HEK293 (cell line): ENCODE results near the gene FGFR4.

Experiments
- CTCF ChIA-PET: fragments of 350-600 bp; formaldehyde crosslinking; extraction: SDS; loops from one replicate; lab custom pipeline; 2021; ENCODE audit warnings: antibody characterized with exemption; lab: Yijun Ruan, JAX
- POLR2A ChIA-PET: fragments of 300-600 bp; formaldehyde crosslinking; extraction: SDS; loops from one replicate; lab custom pipeline; 2020; ENCODE audit warnings: antibody characterized with exemption, inconsistent platforms; lab: Yijun Ruan, JAX
- H3K27ac ChIP-seq: fragments of 200-500 bp; sonication (Bioruptor generic); 2 replicates; pipeline ENCODE4 v1.5.1; 2014; ENCODE audit warnings: low read depth, low read length, control low read depth, inconsistent platforms; ENCODE audit errors: extremely low read depth
- H3K36me3 ChIP-seq, 2 experiments: fragments of 200-500 bp in 1 of 2; sonication (Bioruptor generic) in 1 of 2; 1 replicate in 1 of 2; 2 replicates in 1 of 2; pipeline ENCODE4 v1.5.1; 2014 to 2017; ENCODE audit warnings: inconsistent platforms in 2 of 2, low read length in 2 of 2; ENCODE audit not compliant: control insufficient read depth in 2 of 2, insufficient read depth in 1 of 2
- H3K4me1 ChIP-seq: fragments of 200-500 bp; sonication (Bioruptor generic); 2 replicates; pipeline ENCODE4 v1.5.1; 2014; ENCODE audit warnings: mild to moderate bottlenecking, low read length, inconsistent platforms; ENCODE audit not compliant: control insufficient read depth, insufficient read depth
- H3K4me3 ChIP-seq: 2 replicates; pipeline ENCODE4 v1.5.1; 2011; ENCODE audit warnings: low read depth, mild to moderate bottlenecking, control low read depth, low read length, moderate library complexity
- H3K9me3 ChIP-seq: fragments of 200-500 bp; sonication (Bioruptor generic); 2 replicates; pipeline ENCODE4 v1.5.1; 2014; ENCODE audit warnings: low read depth, low read length, inconsistent platforms; ENCODE audit not compliant: control insufficient read depth, insufficient read depth
- KLF10 ChIP-seq: fragments of 450-650 bp; IDR thresholded peaks from 2 replicates; pipeline ENCODE4 v1.5.1; 2018; ENCODE audit warnings: missing biosample characterization, mild to moderate bottlenecking, missing genetic modification characterization
- ZNF121 ChIP-seq: fragments of 450-650 bp; formaldehyde crosslinking; IDR thresholded peaks from 2 replicates; pipeline ENCODE4 v1.5.1; 2016; ENCODE audit warnings: missing biosample characterization, missing genetic modification characterization
- ZNF132 ChIP-seq: fragments of 450-650 bp; formaldehyde crosslinking; IDR thresholded peaks from 2 replicates; pipeline ENCODE4 v1.5.1; 2017; ENCODE audit warnings: missing biosample characterization, missing genetic modification characterization, borderline replicate concordance
- ZNF23 ChIP-seq: fragments of 450-650 bp; formaldehyde crosslinking; IDR thresholded peaks from 2 replicates; pipeline ENCODE4 v1.5.1; 2016; ENCODE audit warnings: missing biosample characterization, missing genetic modification characterization, borderline replicate concordance
- ZNF239 ChIP-seq: fragments of 450-650 bp; formaldehyde crosslinking; IDR thresholded peaks from 2 replicates; pipeline ENCODE4 v1.5.1; 2016; ENCODE audit warnings: missing biosample characterization, missing genetic modification characterization
- ZNF274 ChIP-seq, 2 experiments: fragments of 200-500 bp in 1 of 2; fragments of 450-650 bp in 1 of 2; sonication (Bioruptor generic) in 1 of 2; formaldehyde crosslinking in 1 of 2; IDR thresholded peaks; 2 replicates each; pipeline versions ENCODE4 v1.5.1 to v1.6.1; 2014 to 2016; ENCODE audit warnings: borderline replicate concordance in 1 of 2, inconsistent platforms in 1 of 2, low read length in 1 of 2, missing biosample characterization in 1 of 2, missing genetic modification characterization in 1 of 2
- ZNF350 ChIP-seq: fragments of 450-650 bp; formaldehyde crosslinking; IDR thresholded peaks from 2 replicates; pipeline ENCODE4 v1.5.0; 2017; ENCODE audit warnings: missing biosample characterization, mild to moderate bottlenecking, missing genetic modification characterization
- ZNF626 ChIP-seq: fragments of 450-650 bp; sonication (Bioruptor Pico); formaldehyde crosslinking; IDR thresholded peaks from 2 replicates; pipeline ENCODE4 v1.5.1; 2018; ENCODE audit warnings: missing biosample characterization, missing genetic modification characterization, inconsistent platforms
- ZNF654 ChIP-seq: fragments of 450-650 bp; formaldehyde crosslinking; IDR thresholded peaks from 2 replicates; pipeline ENCODE4 v1.5.1; 2016; ENCODE audit warnings: low read depth, missing biosample characterization, missing genetic modification characterization
- ZNF792 ChIP-seq: fragments of 450-650 bp; formaldehyde crosslinking; IDR thresholded peaks from 2 replicates; pipeline ENCODE4 v1.5.1; 2016; ENCODE audit warnings: missing biosample characterization, missing genetic modification characterization
- ZNF843 ChIP-seq: fragments of 450-650 bp; formaldehyde crosslinking; IDR thresholded peaks from 2 replicates; pipeline ENCODE4 v1.5.1; 2016; ENCODE audit warnings: missing biosample characterization, missing genetic modification characterization
- TF ChIP-seq, protein P1 (sequence below): fragments of 450-650 bp; formaldehyde crosslinking; IDR thresholded peaks from 2 replicates; pipeline ENCODE4 v1.5.1; 2016; ENCODE audit warnings: missing biosample characterization, missing genetic modification characterization
- TF ChIP-seq, protein P2 (sequence below): fragments of 450-650 bp; formaldehyde crosslinking; IDR thresholded peaks from 2 replicates; pipeline ENCODE4 v1.5.1; 2017; ENCODE audit warnings: missing biosample characterization, missing genetic modification characterization
- TF ChIP-seq, protein P3 (sequence below): fragments of 450-650 bp; formaldehyde crosslinking; IDR thresholded peaks from 2 replicates; pipeline ENCODE4 v1.5.1; 2016; ENCODE audit warnings: missing biosample characterization, missing genetic modification characterization
- TF ChIP-seq, protein P4 (sequence below): fragments of 450-650 bp; formaldehyde crosslinking; conservative IDR thresholded peaks from 2 replicates; pipeline ENCODE4 v1.5.1; 2016; ENCODE audit warnings: low read depth, missing biosample characterization, missing genetic modification characterization
- TF ChIP-seq, protein P5 (sequence below): fragments of 450-650 bp; formaldehyde crosslinking; IDR thresholded peaks from 2 replicates; pipeline ENCODE4 v1.5.1; 2016; ENCODE audit warnings: missing biosample characterization, missing genetic modification characterization

Gene FGFR4

DNA sequence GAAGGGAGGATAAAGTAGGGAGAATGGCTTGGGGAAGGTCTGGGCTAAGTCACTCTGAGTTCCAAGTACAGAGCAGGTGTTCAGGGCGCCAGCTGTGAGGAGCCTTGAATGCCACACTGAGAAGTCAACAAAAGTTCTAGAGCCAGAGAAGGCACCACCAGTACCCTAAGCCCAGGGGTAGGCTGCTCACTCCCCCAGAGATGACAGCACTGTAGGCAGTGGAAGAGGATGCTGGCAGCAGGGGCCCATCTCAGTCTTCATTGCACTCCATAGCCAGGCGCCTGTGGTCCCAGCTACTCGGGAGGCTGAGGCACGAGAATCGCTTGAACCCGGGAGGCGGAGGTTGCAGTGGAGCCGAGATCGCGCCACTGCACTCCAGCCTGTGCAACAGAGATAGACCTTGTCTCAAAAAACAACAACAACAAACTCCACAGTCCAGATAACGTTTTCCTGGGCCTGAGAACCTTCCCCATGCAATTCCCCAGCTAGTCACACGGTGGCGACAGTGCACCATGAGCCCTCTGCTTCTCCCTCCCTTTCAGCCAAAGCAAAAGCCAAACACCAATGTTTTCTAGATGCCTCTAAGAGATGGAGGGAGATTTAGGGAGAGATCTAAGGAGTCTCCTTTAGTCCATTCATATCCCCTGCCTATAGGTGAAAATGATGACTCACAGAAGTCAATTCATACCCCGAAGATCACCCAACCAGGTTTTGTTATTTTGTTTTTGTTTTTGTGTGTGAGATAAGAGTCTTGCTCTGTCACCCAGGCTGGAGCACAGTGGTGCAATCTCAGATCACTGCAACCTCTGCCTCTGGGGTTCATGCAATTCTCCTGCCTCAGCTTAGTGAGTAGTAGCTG, 27.1 kb downstream of the FGFR4 start (continued):
- TF ChIP-seq ZNF626 (tag by site-specific recombination), result no peak
- no peak for TF ChIP-seq ZNF239 (tag by site-specific recombination)
- TF ChIP-seq ZNF843, result no peak
- TF ChIP-seq, protein P1, sequence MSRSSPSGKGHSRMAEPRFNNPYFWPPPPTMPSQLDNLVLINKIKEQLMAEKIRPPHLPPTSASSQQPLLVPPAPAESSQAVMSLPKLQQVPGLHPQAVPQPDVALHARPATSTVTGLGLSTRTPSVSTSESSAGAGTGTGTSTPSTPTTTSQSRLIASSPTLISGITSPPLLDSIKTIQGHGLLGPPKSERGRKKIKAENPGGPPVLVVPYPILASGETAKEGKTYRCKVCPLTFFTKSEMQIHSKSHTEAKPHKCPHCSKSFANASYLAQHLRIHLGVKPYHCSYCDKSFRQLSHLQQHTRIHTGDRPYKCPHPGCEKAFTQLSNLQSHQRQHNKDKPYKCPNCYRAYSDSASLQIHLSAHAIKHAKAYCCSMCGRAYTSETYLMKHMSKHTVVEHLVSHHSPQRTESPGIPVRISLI (tag by site-specific recombination), result no peak
- peak; percentile 99 for TF ChIP-seq ZNF654 (tag by site-specific recombination)
- TF ChIP-seq KLF10, result no peak
- TF ChIP-seq, protein P2, sequence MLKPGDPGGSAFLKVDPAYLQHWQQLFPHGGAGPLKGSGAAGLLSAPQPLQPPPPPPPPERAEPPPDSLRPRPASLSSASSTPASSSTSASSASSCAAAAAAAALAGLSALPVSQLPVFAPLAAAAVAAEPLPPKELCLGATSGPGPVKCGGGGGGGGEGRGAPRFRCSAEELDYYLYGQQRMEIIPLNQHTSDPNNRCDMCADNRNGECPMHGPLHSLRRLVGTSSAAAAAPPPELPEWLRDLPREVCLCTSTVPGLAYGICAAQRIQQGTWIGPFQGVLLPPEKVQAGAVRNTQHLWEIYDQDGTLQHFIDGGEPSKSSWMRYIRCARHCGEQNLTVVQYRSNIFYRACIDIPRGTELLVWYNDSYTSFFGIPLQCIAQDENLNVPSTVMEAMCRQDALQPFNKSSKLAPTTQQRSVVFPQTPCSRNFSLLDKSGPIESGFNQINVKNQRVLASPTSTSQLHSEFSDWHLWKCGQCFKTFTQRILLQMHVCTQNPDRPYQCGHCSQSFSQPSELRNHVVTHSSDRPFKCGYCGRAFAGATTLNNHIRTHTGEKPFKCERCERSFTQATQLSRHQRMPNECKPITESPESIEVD (tag by site-specific recombination), result no peak
- TF ChIP-seq, protein P3, sequence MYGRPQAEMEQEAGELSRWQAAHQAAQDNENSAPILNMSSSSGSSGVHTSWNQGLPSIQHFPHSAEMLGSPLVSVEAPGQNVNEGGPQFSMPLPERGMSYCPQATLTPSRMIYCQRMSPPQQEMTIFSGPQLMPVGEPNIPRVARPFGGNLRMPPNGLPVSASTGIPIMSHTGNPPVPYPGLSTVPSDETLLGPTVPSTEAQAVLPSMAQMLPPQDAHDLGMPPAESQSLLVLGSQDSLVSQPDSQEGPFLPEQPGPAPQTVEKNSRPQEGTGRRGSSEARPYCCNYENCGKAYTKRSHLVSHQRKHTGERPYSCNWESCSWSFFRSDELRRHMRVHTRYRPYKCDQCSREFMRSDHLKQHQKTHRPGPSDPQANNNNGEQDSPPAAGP (tag by site-specific recombination), result 0 out of 2 replicates have a peak, but pooled peaks have one; percentile 63
- TF ChIP-seq ZNF23 (tag by site-specific recombination), result no peak
- TF ChIP-seq ZNF274 (IDR thresholded peaks at IDR 0.05; ENCODE audit: low read length), result no peak
- no peak for TF ChIP-seq ZNF274 (tag by site-specific recombination; IDR thresholded peaks at IDR 0.05; ENCODE audit: borderline replicate concordance)

DNA sequence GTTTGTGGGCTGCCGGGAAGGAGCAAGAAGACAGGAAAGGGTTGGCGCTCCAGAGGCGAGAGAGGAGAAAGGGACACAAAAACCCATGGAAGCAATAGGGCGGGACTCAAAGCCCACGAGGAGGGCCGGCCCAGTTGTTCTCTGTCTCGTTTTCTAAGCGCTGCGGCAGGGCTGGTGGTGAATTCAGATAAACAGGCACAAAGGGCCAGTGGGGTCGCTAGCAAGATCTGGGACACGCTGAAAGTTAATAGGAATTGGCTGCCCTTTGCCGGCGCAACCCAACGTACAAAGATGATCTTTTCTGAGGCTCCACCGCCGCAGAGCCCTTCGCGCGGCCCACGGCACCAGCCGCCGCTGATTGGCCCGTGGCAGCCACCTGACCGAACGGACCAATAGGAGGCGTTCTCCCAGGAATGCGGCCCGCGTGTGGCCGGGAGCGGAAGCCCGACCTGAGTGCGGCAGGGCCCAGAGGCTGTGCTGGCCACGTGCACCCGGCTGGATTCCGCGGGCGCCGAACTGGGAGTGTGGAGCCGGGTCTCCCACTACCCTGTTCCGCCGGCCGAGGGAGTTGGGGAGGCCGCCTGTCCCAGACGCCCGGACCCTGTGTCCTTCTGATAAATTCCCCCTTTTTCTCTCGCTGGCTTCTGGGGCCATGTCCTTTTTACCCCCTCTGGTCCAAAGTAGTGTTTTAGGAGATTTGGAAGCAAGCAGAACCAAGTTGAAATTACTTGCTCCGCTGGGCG, 30.1 kb downstream of the FGFR4 start:
- ChIA-PET POLR2A (no interaction called here), CTCF (no interaction called here)
- Histone ChIP-seq H3K4me3 (no peak overlapping the region), H3K9me3 (no peaks in the 10 kb centered on the region), H3K36me3 (no peaks in the 10 kb centered on the region), H3K27ac (no peak overlapping the region), H3K4me1 (no peaks in the 10 kb centered on the region)
- TF ChIP-seq ZNF350 (tag by site-specific recombination), result no peak
- TF ChIP-seq, protein P4, sequence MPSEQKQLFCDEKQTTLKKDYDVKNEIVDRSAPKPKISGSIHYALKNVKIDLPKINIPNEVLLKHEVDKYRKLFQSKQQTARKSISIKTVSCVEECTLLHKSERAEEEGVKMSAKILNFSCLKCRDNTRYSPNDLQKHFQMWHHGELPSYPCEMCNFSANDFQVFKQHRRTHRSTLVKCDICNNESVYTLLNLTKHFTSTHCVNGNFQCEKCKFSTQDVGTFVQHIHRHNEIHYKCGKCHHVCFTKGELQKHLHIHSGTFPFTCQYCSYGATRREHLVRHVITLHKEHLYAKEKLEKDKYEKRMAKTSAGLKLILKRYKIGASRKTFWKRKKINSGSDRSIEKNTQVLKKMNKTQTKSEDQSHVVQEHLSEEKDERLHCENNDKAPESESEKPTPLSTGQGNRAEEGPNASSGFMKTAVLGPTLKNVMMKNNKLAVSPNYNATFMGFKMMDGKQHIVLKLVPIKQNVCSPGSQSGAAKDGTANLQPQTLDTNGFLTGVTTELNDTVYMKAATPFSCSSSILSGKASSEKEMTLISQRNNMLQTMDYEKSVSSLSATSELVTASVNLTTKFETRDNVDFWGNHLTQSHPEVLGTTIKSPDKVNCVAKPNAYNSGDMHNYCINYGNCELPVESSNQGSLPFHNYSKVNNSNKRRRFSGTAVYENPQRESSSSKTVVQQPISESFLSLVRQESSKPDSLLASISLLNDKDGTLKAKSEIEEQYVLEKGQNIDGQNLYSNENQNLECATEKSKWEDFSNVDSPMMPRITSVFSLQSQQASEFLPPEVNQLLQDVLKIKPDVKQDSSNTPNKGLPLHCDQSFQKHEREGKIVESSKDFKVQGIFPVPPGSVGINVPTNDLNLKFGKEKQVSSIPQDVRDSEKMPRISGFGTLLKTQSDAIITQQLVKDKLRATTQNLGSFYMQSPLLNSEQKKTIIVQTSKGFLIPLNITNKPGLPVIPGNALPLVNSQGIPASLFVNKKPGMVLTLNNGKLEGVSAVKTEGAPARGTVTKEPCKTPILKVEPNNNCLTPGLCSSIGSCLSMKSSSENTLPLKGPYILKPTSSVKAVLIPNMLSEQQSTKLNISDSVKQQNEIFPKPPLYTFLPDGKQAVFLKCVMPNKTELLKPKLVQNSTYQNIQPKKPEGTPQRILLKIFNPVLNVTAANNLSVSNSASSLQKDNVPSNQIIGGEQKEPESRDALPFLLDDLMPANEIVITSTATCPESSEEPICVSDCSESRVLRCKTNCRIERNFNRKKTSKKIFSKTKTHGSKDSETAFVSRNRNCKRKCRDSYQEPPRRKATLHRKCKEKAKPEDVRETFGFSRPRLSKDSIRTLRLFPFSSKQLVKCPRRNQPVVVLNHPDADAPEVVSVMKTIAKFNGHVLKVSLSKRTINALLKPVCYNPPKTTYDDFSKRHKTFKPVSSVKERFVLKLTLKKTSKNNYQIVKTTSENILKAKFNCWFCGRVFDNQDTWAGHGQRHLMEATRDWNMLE (tag by site-specific recombination), result no peak
- TF ChIP-seq, protein P5, sequence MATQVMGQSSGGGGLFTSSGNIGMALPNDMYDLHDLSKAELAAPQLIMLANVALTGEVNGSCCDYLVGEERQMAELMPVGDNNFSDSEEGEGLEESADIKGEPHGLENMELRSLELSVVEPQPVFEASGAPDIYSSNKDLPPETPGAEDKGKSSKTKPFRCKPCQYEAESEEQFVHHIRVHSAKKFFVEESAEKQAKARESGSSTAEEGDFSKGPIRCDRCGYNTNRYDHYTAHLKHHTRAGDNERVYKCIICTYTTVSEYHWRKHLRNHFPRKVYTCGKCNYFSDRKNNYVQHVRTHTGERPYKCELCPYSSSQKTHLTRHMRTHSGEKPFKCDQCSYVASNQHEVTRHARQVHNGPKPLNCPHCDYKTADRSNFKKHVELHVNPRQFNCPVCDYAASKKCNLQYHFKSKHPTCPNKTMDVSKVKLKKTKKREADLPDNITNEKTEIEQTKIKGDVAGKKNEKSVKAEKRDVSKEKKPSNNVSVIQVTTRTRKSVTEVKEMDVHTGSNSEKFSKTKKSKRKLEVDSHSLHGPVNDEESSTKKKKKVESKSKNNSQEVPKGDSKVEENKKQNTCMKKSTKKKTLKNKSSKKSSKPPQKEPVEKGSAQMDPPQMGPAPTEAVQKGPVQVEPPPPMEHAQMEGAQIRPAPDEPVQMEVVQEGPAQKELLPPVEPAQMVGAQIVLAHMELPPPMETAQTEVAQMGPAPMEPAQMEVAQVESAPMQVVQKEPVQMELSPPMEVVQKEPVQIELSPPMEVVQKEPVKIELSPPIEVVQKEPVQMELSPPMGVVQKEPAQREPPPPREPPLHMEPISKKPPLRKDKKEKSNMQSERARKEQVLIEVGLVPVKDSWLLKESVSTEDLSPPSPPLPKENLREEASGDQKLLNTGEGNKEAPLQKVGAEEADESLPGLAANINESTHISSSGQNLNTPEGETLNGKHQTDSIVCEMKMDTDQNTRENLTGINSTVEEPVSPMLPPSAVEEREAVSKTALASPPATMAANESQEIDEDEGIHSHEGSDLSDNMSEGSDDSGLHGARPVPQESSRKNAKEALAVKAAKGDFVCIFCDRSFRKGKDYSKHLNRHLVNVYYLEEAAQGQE (tag by site-specific recombination), result no peak
- TF ChIP-seq ZNF792 (tag by site-specific recombination), result no peak
- TF ChIP-seq ZNF121, result no peak
- no peak for TF ChIP-seq ZNF132 (tag by site-specific recombination)
